Kidney epithelial cell (primary cell): ENCODE measurements around the gene AMELX. TPM values are rescaled to one million over a fixed set of nuclear protein-coding genes. Genes with fewer than 3 reads are reported as not detected.
A peak's percentile ranks its signal among the peaks of the same experiment; 100 is the strongest.

ENCODE experiments used
- DNase-seq: peaks from one replicate; pipeline ENCODE4 v3.0.0-alpha.2; 2010; ENCODE audit warnings: low read depth
- H3K27me3 ChIP-seq: 2 replicates; pipeline ENCODE4 v1.6.0; 2011; ENCODE audit warnings: low read length; ENCODE audit not compliant: control insufficient read depth, insufficient read depth
- H3K36me3 ChIP-seq: 2 replicates; pipeline ENCODE4 v1.5.1; 2011; ENCODE audit warnings: low read length; ENCODE audit not compliant: control insufficient read depth, insufficient read depth
- H3K4me3 ChIP-seq: 2 replicates; pipeline ENCODE4 v1.5.1; 2011; ENCODE audit warnings: low read depth, mild to moderate bottlenecking, control low read depth, low read length
- total RNA-seq: library from RNA; depleted of rRNA; stranded (reverse); fragments of >200 nt; gene quantifications from 2 replicates; pipeline ENCODE4 v1.2.3, GENCODE V29; 2015
- TF ChIP-seq, protein P1 (sequence below): IDR thresholded peaks from 2 replicates; pipeline ENCODE4 v1.5.1; 2011; ENCODE audit warnings: mild to moderate bottlenecking, moderate library complexity, low read length, control low read depth, inconsistent platforms; ENCODE audit not compliant: insufficient read depth, poor library complexity, severe bottlenecking

The AMELX gene
- total RNA-seq, 1 donor from 2014 or later, result not detected

DNA sequence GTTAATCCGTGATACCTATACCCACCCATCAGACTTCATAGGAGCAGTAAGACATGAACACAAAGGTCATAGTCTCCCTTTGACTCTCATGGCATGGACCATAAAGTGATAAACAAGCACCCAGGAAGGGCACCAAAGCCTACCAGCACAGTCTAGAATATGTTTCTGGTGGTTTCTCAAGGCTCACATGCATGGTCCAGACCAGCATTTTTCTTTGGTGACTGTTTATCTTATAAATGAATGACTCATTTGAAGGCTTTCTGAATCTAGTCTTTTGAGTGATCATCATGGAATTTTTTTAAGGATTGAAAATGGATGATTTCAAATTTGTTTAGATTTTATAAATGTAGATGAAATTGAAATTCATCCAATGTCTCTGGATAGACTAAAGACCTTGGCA, 32.0 kb upstream of the AMELX start:
- Histone ChIP-seq H3K36me3 (no peaks in the 10 kb centered on the region), H3K4me3 (no peak overlapping the region), H3K27me3 (no peaks in the 10 kb centered on the region)
- TF ChIP-seq, protein P1, sequence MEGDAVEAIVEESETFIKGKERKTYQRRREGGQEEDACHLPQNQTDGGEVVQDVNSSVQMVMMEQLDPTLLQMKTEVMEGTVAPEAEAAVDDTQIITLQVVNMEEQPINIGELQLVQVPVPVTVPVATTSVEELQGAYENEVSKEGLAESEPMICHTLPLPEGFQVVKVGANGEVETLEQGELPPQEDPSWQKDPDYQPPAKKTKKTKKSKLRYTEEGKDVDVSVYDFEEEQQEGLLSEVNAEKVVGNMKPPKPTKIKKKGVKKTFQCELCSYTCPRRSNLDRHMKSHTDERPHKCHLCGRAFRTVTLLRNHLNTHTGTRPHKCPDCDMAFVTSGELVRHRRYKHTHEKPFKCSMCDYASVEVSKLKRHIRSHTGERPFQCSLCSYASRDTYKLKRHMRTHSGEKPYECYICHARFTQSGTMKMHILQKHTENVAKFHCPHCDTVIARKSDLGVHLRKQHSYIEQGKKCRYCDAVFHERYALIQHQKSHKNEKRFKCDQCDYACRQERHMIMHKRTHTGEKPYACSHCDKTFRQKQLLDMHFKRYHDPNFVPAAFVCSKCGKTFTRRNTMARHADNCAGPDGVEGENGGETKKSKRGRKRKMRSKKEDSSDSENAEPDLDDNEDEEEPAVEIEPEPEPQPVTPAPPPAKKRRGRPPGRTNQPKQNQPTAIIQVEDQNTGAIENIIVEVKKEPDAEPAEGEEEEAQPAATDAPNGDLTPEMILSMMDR, result no peak
- no peak for DNase-seq

GRCh38 chrX:11264925-11265324, 28.3 kb upstream of the AMELX start:
- no peak for DNase-seq
- Histone ChIP-seq H3K36me3 (no peaks in the 10 kb centered on the region), H3K4me3 (no peak overlapping the region), H3K27me3 (no peaks in the 10 kb centered on the region)
- TF ChIP-seq, protein P1, result no peak

GRCh38 chrX:11265352-11265751, 27.9 kb upstream of the AMELX start:
- no peak overlapping the region for H3K4me3 ChIP-seq
- H3K36me3 ChIP-seq, result no peaks in the 10 kb centered on the region
- DNase-seq, result no peak
- H3K27me3 ChIP-seq, result no peaks in the 10 kb centered on the region
- TF ChIP-seq, protein P1, result no peak

GRCh38 chrX:11266573-11267003, 26.6 kb upstream of the AMELX start:
- TF ChIP-seq, protein P1, result no peak
- DNase-seq, result no peak

DNA sequence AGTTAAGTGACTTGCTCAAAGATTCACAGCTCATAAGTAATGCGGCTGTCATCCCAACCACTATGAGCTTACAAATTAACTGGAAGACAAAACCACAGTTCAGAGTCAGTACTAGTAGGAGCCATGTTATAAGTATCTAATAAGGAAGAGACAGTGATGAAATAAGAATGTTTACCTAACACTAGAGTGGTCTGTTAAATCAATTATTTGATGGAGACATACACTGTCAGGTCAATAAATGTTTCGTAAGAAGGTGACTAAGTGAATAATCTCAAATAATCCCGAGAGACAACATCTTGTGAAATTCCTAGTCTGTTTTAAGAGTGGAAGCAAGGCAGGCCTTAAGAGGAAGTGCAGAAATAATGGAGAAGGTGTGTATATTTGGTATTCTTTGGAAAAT, 25.8 kb upstream of the AMELX start:
- no peak overlapping the region for H3K4me3 ChIP-seq
- H3K36me3 ChIP-seq, result no peaks in the 10 kb centered on the region
- no peaks in the 10 kb centered on the region for H3K27me3 ChIP-seq
- DNase-seq, result peak; percentile 7
- TF ChIP-seq, protein P1, result no peak

More at GRCh38 chrX:11266573-11267003, 26.6 kb upstream of the AMELX start:
- Histone ChIP-seq H3K4me3 (no peak overlapping the region), H3K36me3 (no peaks in the 10 kb centered on the region), H3K27me3 (no peaks in the 10 kb centered on the region)

DNA sequence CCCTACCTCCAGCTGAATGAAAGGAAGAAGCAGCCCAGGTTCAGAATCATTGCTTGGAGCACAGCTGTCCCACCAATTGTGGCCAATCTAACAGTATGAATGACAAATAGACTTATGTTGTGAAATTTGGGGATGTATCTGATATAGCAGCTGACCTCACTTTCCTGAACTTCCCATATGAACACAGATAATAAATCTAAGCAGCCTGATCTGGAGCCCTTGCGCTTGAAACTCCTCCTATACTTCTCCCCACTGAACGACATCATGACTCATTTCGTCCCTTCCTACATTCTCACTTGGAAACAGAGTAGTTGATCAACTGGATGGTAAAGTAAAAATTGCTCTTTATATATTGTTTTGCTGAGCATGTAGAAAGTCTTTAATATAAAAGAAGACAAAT, 24.2 kb upstream of the AMELX start:
- no peak overlapping the region for H3K4me3 ChIP-seq
- no peaks in the 10 kb centered on the region for H3K27me3 ChIP-seq
- TF ChIP-seq, protein P1, result no peak
- no peaks in the 10 kb centered on the region for H3K36me3 ChIP-seq
- no peak for DNase-seq
